GM12865 (cell line): ENCODE measurements around the gene C8G.

Experiments used
- DNase-seq: peaks from one replicate; pipeline ENCODE4 v3.0.0; 2010; ENCODE audit warnings: low read depth
- H3K4me3 ChIP-seq: 2 replicates; pipeline ENCODE4 v1.5.1; 2011; ENCODE audit warnings: mild to moderate bottlenecking, low read depth, low read length, control low read depth
- CTCF ChIP-seq: IDR thresholded peaks from 2 replicates; pipeline ENCODE4 v1.5.1; 2011; ENCODE audit warnings: low read length, control low read depth, low read depth, inconsistent platforms; ENCODE audit not compliant: insufficient read depth; ENCODE audit errors: missing control alignments

Gene C8G

GRCh38 chr9:136935651-136936050 lies 9.4 kb upstream of the C8G start:
- no peak for DNase-seq
- no peak for TF ChIP-seq CTCF

GRCh38 chr9:136936645-136937170 lies 8.3 kb upstream of the C8G start:
- no peak for TF ChIP-seq CTCF
- H3K4me3 ChIP-seq: no peak overlapping the region
- DNase-seq: no peak

More at GRCh38 chr9:136935651-136936050, 9.4 kb upstream of the C8G start:
- no peak overlapping the region for H3K4me3 ChIP-seq

- H3K4me3 ChIP-seq: no peak overlapping the region
- no peak for DNase-seq
- no peak for TF ChIP-seq CTCF
Observed at GRCh38 chr9:136937186-136938001, 7.6 kb upstream of the C8G start.

- no peak overlapping the region for H3K4me3 ChIP-seq
- TF ChIP-seq CTCF: no peak
- no peak for DNase-seq
Observed at GRCh38 chr9:136939431-136939995, 5.5 kb upstream of the C8G start.

- no peak for TF ChIP-seq CTCF
- H3K4me3 ChIP-seq: no peak overlapping the region
- no peak for DNase-seq
Observed at GRCh38 chr9:136939996-136940525, 5.0 kb upstream of the C8G start.

GRCh38 chr9:136940526-136941230 lies 4.4 kb upstream of the C8G start:
- no peak for DNase-seq
- H3K4me3 ChIP-seq: no peak overlapping the region
- TF ChIP-seq CTCF: no peak
